ENCODE data around the gene MYOZ3. TPM values are rescaled to one million over a fixed set of nuclear protein-coding genes. Genes with fewer than 3 reads are reported as not detected.

Gene MYOZ3
- total and polyA plus RNA-seq, 12 donors, result 0.12 to 1.9 (median 0.45) TPM; not detected in 1

GRCh38 chr5:150642567-150642927 is 18.5 kb upstream of the MYOZ3 start:
- Histone ChIP-seq H3K4me1 (replicated peaks in 1 of 2) (peaks cover 88 to 92% of the 10 kb centered on the region in 2 donors), H3K27me3 (no peaks in the 10 kb centered on the region), H3K4me3 (peak overlapping the region in 3 of 4 donors; percentile 27 to 62 (median 49)), H3K27ac (peak overlapping the region; percentile 64 to 99 (median 96)), H3K9me3 (replicated peaks in 1 of 3) (no peaks in the 10 kb centered on the region), H3K36me3 (replicated peaks in 1 of 2) (no peaks in the 10 kb centered on the region)
- TF ChIP-seq CTCF (IDR thresholded peaks at IDR 0.05) (no peak), POLR2A (IDR thresholded peaks at IDR 0.05) (peak in 1 of 2 donors; percentile 72)
- intact Hi-C loops (cut with DNase I), result no loop called here
- DNase-seq, result peak; percentile 74 to 93 (median 89)
- WGBS, 4 donors, result 6 to 26% (median 16%) methylated on average over 2 to 5 of the region's 5 CpGs

- WGBS, 4 donors, result 48 to 57% (median 53%) methylated on average over 12 of the region's 12 CpGs
- Histone ChIP-seq H3K4me3 (peak overlapping the region in 3 of 4 donors; percentile 19 to 62 (median 49)), H3K9me3 (replicated peaks in 1 of 3) (no peaks in the 10 kb centered on the region), H3K27ac (peak overlapping the region; percentile 64 to 99 (median 96)), H3K27me3 (no peaks in the 10 kb centered on the region), H3K36me3 (replicated peaks in 1 of 2) (peaks cover 0 to 4% of the 10 kb centered on the region in 2 donors), H3K4me1 (replicated peaks in 1 of 2) (peaks cover 85 to 92% of the 10 kb centered on the region in 2 donors)
- intact Hi-C loops (cut with DNase I), result no loop called here
- DNase-seq, result no peak
- TF ChIP-seq POLR2A (IDR thresholded peaks at IDR 0.05), result peak in 1 of 2 donors; percentile 3
- no peak for TF ChIP-seq CTCF (IDR thresholded peaks at IDR 0.05)
Measured at GRCh38 chr5:150642991-150643710, 17.9 kb upstream of the MYOZ3 start.

- TF ChIP-seq POLR2A (IDR thresholded peaks at IDR 0.05) (no peak), CTCF (IDR thresholded peaks at IDR 0.05) (peak in 2 of 6 experiments; percentile 5 to 6)
- Histone ChIP-seq H3K27ac (peak overlapping the region; percentile 64 to 99 (median 96)), H3K9me3 (replicated peaks in 1 of 3) (no peaks in the 10 kb centered on the region), H3K36me3 (replicated peaks in 1 of 2) (peaks cover 0 to 13% of the 10 kb centered on the region in 2 donors), H3K4me1 (replicated peaks in 1 of 2) (peaks cover 79 to 89% of the 10 kb centered on the region in 2 donors), H3K4me3 (peak overlapping the region in 1 of 4 donors; percentile 62), H3K27me3 (no peaks in the 10 kb centered on the region)
- intact Hi-C loops (cut with DNase I), result no loop called here
- WGBS, 4 donors, result 30 to 45% (median 42%) methylated on average over 5 of the region's 5 CpGs
- no peak for DNase-seq
Measured at GRCh38 chr5:150644058-150644457, 17.0 kb upstream of the MYOZ3 start.

GRCh38 chr5:150644514-150644913 is 16.5 kb upstream of the MYOZ3 start:
- H3K9me3 ChIP-seq (replicated peaks in 1 of 3), result no peaks in the 10 kb centered on the region
- H3K4me3 ChIP-seq, result peak overlapping the region in 1 of 4 donors; percentile 62
- peaks cover 75 to 89% of the 10 kb centered on the region in 2 donors for H3K4me1 ChIP-seq (replicated peaks in 1 of 2)
- TF ChIP-seq CTCF (IDR thresholded peaks at IDR 0.05) (no peak), POLR2A (IDR thresholded peaks at IDR 0.05) (peak in 1 of 2 donors; percentile 55)
- 10 to 26% (median 19%) methylated on average over 2 of the region's 2 CpGs for WGBS, 4 donors
- H3K27me3 ChIP-seq, result no peaks in the 10 kb centered on the region
- DNase-seq, result peak; percentile 83 to 95 (median 93)
- peaks cover 0 to 17% of the 10 kb centered on the region in 2 donors for H3K36me3 ChIP-seq (replicated peaks in 1 of 2)
- intact Hi-C loops (cut with DNase I), result no loop called here
- peak overlapping the region; percentile 64 to 99 (median 96) for H3K27ac ChIP-seq
